Measurements from ENCODE around the gene KLRF2. TPM values are rescaled to one million over a fixed set of nuclear protein-coding genes. Genes with fewer than 3 reads are reported as not detected.

Gene KLRF2
- total RNA-seq, 1 donor from 2014 or later, result not detected

GRCh38 chr12:9931245-9931644 lies 50.0 kb downstream of the KLRF2 start:
- TF ChIP-seq CTCF (IDR thresholded peaks at IDR 0.05; ENCODE audit: partially characterized antibody, unreplicated experiment), result no peak
- DNase-seq, result no peak
- H3K4me3 Mint-ChIP-seq (ENCODE audit: unreplicated experiment), result no peak overlapping the region

GRCh38 chr12:9932270-9932669 lies 51.0 kb downstream of the KLRF2 start, which contains the start of gene CLEC2A:
CLEC2A (minus strand) TSS chr12:9932370; CDS start chr12:9932329, 41 bp downstream.
- Mint-ChIP-seq H3K27me3 (ENCODE audit: unreplicated experiment) (no peaks in the 10 kb centered on the region), H3K9me3 (ENCODE audit: unreplicated experiment) (no peaks in the 10 kb centered on the region), H3K36me3 (ENCODE audit: unreplicated experiment) (no peaks in the 10 kb centered on the region), H3K4me3 (ENCODE audit: unreplicated experiment) (no peak within 1 kb of the TSS), H3K4me1 (ENCODE audit: low read depth, unreplicated experiment) (no peaks in the 10 kb centered on the region), H3K27ac (ENCODE audit: unreplicated experiment) (no peak within 1 kb of the TSS)
- TF ChIP-seq CTCF (IDR thresholded peaks at IDR 0.05; ENCODE audit: partially characterized antibody, unreplicated experiment), result no peak
- no peak for DNase-seq

More at GRCh38 chr12:9931245-9931644, 50.0 kb downstream of the KLRF2 start:
- Mint-ChIP-seq H3K36me3 (ENCODE audit: unreplicated experiment) (no peaks in the 10 kb centered on the region), H3K9me3 (ENCODE audit: unreplicated experiment) (no peaks in the 10 kb centered on the region), H3K4me1 (ENCODE audit: low read depth, unreplicated experiment) (no peaks in the 10 kb centered on the region), H3K27ac (ENCODE audit: unreplicated experiment) (no peak overlapping the region), H3K27me3 (ENCODE audit: unreplicated experiment) (no peaks in the 10 kb centered on the region)

GRCh38 chr12:9933958-9934357 lies 52.7 kb downstream of the KLRF2 start:
- DNase-seq, result no peak
- Mint-ChIP-seq H3K4me1 (ENCODE audit: low read depth, unreplicated experiment) (no peaks in the 10 kb centered on the region), H3K27ac (ENCODE audit: unreplicated experiment) (no peak overlapping the region), H3K9me3 (ENCODE audit: unreplicated experiment) (no peaks in the 10 kb centered on the region), H3K4me3 (ENCODE audit: unreplicated experiment) (no peak overlapping the region), H3K36me3 (ENCODE audit: unreplicated experiment) (no peaks in the 10 kb centered on the region), H3K27me3 (ENCODE audit: unreplicated experiment) (no peaks in the 10 kb centered on the region)
- no peak for TF ChIP-seq CTCF (IDR thresholded peaks at IDR 0.05; ENCODE audit: partially characterized antibody, unreplicated experiment)

GRCh38 chr12:9935026-9935425 lies 53.7 kb downstream of the KLRF2 start:
- no peaks in the 10 kb centered on the region for H3K9me3 Mint-ChIP-seq (ENCODE audit: unreplicated experiment)
- DNase-seq, result no peak
- no peaks in the 10 kb centered on the region for H3K27me3 Mint-ChIP-seq (ENCODE audit: unreplicated experiment)
- no peaks in the 10 kb centered on the region for H3K4me1 Mint-ChIP-seq (ENCODE audit: low read depth, unreplicated experiment)
- TF ChIP-seq CTCF (IDR thresholded peaks at IDR 0.05; ENCODE audit: partially characterized antibody, unreplicated experiment), result no peak
- H3K4me3 Mint-ChIP-seq (ENCODE audit: unreplicated experiment), result no peak overlapping the region
- H3K36me3 Mint-ChIP-seq (ENCODE audit: unreplicated experiment), result no peaks in the 10 kb centered on the region
- H3K27ac Mint-ChIP-seq (ENCODE audit: unreplicated experiment), result no peak overlapping the region

GRCh38 chr12:9936591-9936990 lies 55.3 kb downstream of the KLRF2 start:
- no peaks in the 10 kb centered on the region for H3K36me3 Mint-ChIP-seq (ENCODE audit: unreplicated experiment)
- H3K9me3 Mint-ChIP-seq (ENCODE audit: unreplicated experiment), result no peaks in the 10 kb centered on the region
- H3K27ac Mint-ChIP-seq (ENCODE audit: unreplicated experiment), result no peak overlapping the region
- no peaks in the 10 kb centered on the region for H3K27me3 Mint-ChIP-seq (ENCODE audit: unreplicated experiment)
- TF ChIP-seq CTCF (IDR thresholded peaks at IDR 0.05; ENCODE audit: partially characterized antibody, unreplicated experiment), result no peak
- no peak for DNase-seq
- no peaks in the 10 kb centered on the region for H3K4me1 Mint-ChIP-seq (ENCODE audit: low read depth, unreplicated experiment)
- H3K4me3 Mint-ChIP-seq (ENCODE audit: unreplicated experiment), result no peak overlapping the region
